ENCODE data around the gene PRKRIP1.
"Not testable (repeated sequence)": the region's sequence is repeated elsewhere in the genome, so short reads cannot be mapped to it uniquely, and the experiment has no call there.

PRKRIP1 gene

GRCh38 chr7:102450242-102450641 lies 54.1 kb downstream of the PRKRIP1 start:
- no peak for TF ChIP-seq CTCF (conservative IDR thresholded peaks at IDR 0.05)
- TF ChIP-seq ZFX (IDR thresholded peaks at IDR 0.05): no peak
- H3K27ac ChIP-seq: no peak overlapping the region

GRCh38 chr7:102451371-102452054 lies 55.4 kb downstream of the PRKRIP1 start:
- TF ChIP-seq CTCF (conservative IDR thresholded peaks at IDR 0.05) (no peak), ZFX (IDR thresholded peaks at IDR 0.05) (no peak)
- no peak overlapping the region for H3K27ac ChIP-seq

GRCh38 chr7:102452451-102452850 lies 56.3 kb downstream of the PRKRIP1 start:
- no peak for TF ChIP-seq ZFX (IDR thresholded peaks at IDR 0.05)
- H3K27ac ChIP-seq: no peak overlapping the region

- no peak overlapping the region for H3K27ac ChIP-seq
- TF ChIP-seq ZFX (IDR thresholded peaks at IDR 0.05) (no peak), CTCF (conservative IDR thresholded peaks at IDR 0.05) (no peak)
These were observed 57.2 kb downstream of the PRKRIP1 start for GRCh38 chr7:102453319-102453718.

- H3K27ac ChIP-seq: no peak overlapping the region
- TF ChIP-seq ZFX (IDR thresholded peaks at IDR 0.05) (no peak), CTCF (conservative IDR thresholded peaks at IDR 0.05) (no peak)
These were observed 58.3 kb downstream of the PRKRIP1 start for GRCh38 chr7:102454468-102454867.

GRCh38 chr7:102454932-102455331 lies 58.8 kb downstream of the PRKRIP1 start:
- not testable (repeated sequence) for H3K27ac ChIP-seq

- no peak for TF ChIP-seq ZFX (IDR thresholded peaks at IDR 0.05)
- TF ChIP-seq CTCF (conservative IDR thresholded peaks at IDR 0.05): no peak
- H3K27ac ChIP-seq: no peak overlapping the region
These were observed 59.4 kb downstream of the PRKRIP1 start for GRCh38 chr7:102455596-102455995.

GRCh38 chr7:102456327-102456726 lies 60.2 kb downstream of the PRKRIP1 start:
- TF ChIP-seq CTCF (conservative IDR thresholded peaks at IDR 0.05): no peak
- TF ChIP-seq ZFX (IDR thresholded peaks at IDR 0.05): no peak
- no peak overlapping the region for H3K27ac ChIP-seq

All from C4-2B (cell line).